ENCODE measurements around the gene DLGAP4. TPM values are rescaled to one million over a fixed set of nuclear protein-coding genes. Genes with fewer than 3 reads are reported as not detected.

DLGAP4 gene
- total and polyA plus RNA-seq, 2 experiments from 2014 or later: 14.3 to 68.1 TPM

- H3K9ac ChIP-seq: no peak overlapping the region
- H4K20me1 ChIP-seq (ENCODE audit: insufficient read depth): no peaks in the 10 kb centered on the region
- H2AFZ ChIP-seq: no peak overlapping the region
- H3K79me2 ChIP-seq (ENCODE audit: insufficient read depth): no peaks in the 10 kb centered on the region
- H3K27ac ChIP-seq: no peak overlapping the region
- in situ Hi-C loops (cut with MboI): loop anchor here (10.0 to 25.0 kb wide), 2 partner anchors 234 to 452 kb away; no protein-coding TSS in a partner anchor
- H3F3A ChIP-seq (ENCODE audit: insufficient read depth): no peaks in the 10 kb centered on the region
- H3K4me1 ChIP-seq (ENCODE audit: insufficient read depth): no peaks in the 10 kb centered on the region
- DNase-seq: peak; percentile 70
- H3K36me3 ChIP-seq (ENCODE audit: low read depth): no peaks in the 10 kb centered on the region
- H3K9me3 ChIP-seq (ENCODE audit: low read depth): no peaks in the 10 kb centered on the region
- H3K4me2 ChIP-seq (ENCODE audit: unreplicated experiment): no peak overlapping the region
- no peaks in the 10 kb centered on the region for H3K9me2 ChIP-seq (ENCODE audit: insufficient read depth)
- H3K4me3 ChIP-seq: no peak overlapping the region
- H3K27me3 ChIP-seq (replicated peaks; ENCODE audit: insufficient read depth): 0 out of 2 replicates have a peak, but pooled peaks cover 1% of the 10 kb centered on the region
- 12 to 17% methylated on average over 9 of the region's 9 CpGs for WGBS, 2 experiments (ENCODE audit: low coverage in 1 of 2, low lambda C conversion rate in 2 of 2, missing lambda C conversion rate in 2 of 2)
- TF ChIP-seq EZH2 (IDR thresholded peaks at IDR 0.05; ENCODE audit: insufficient read depth, poor library complexity, severe bottlenecking) (no peak), EZH2phosphoT487 (IDR thresholded peaks at IDR 0.05; ENCODE audit: insufficient read depth, low read depth) (no peak)
Observed at GRCh38 chr20:36439040-36439730, 133.0 kb downstream of the DLGAP4 start.

DNA sequence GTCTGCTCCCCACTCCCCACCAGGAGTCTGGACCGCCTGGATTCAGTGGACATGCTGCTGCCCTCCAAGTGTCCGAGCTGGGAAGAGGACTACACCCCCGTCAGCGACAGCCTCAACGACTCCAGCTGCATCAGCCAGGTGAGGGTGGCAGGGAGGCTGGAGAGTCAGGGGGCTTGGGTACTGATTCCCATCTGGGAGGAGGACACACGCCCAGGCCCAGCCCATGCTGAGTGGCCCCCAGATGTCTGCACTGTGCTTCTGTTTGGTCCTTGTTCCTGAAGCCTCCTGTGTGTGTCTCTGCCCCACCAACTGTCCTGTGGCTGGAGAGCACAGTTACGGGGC, 133.6 kb downstream of the DLGAP4 start:
- H3K27me3 ChIP-seq (replicated peaks; ENCODE audit: insufficient read depth): 0 out of 2 replicates have a peak, but pooled peaks cover 4% of the 10 kb centered on the region
- DNase-seq: no peak
- no peak overlapping the region for H3K9ac ChIP-seq
- no peak overlapping the region for H3K4me3 ChIP-seq
- H3K9me2 ChIP-seq (ENCODE audit: insufficient read depth): no peaks in the 10 kb centered on the region
- no peaks in the 10 kb centered on the region for H4K20me1 ChIP-seq (ENCODE audit: insufficient read depth)
- H3K36me3 ChIP-seq (ENCODE audit: low read depth): no peaks in the 10 kb centered on the region
- no peaks in the 10 kb centered on the region for H3K79me2 ChIP-seq (ENCODE audit: insufficient read depth)
- TF ChIP-seq EZH2phosphoT487 (IDR thresholded peaks at IDR 0.05; ENCODE audit: insufficient read depth, low read depth) (no peak), EZH2 (IDR thresholded peaks at IDR 0.05; ENCODE audit: insufficient read depth, poor library complexity, severe bottlenecking) (no peak)
- no peak overlapping the region for H3K4me2 ChIP-seq (ENCODE audit: unreplicated experiment)
- in situ Hi-C loops (cut with MboI): loop anchor here (10.0 to 25.0 kb wide), 2 partner anchors 235 to 452 kb away; no protein-coding TSS in a partner anchor
- no peaks in the 10 kb centered on the region for H3F3A ChIP-seq (ENCODE audit: insufficient read depth)
- no peak overlapping the region for H3K27ac ChIP-seq
- no peaks in the 10 kb centered on the region for H3K9me3 ChIP-seq (ENCODE audit: low read depth)
- H2AFZ ChIP-seq: no peak overlapping the region
- H3K4me1 ChIP-seq (ENCODE audit: insufficient read depth): no peaks in the 10 kb centered on the region
- WGBS, 2 experiments (ENCODE audit: low coverage in 1 of 2, low lambda C conversion rate in 2 of 2, missing lambda C conversion rate in 2 of 2): 16 to 18% methylated on average over 7 of the region's 7 CpGs

DNA sequence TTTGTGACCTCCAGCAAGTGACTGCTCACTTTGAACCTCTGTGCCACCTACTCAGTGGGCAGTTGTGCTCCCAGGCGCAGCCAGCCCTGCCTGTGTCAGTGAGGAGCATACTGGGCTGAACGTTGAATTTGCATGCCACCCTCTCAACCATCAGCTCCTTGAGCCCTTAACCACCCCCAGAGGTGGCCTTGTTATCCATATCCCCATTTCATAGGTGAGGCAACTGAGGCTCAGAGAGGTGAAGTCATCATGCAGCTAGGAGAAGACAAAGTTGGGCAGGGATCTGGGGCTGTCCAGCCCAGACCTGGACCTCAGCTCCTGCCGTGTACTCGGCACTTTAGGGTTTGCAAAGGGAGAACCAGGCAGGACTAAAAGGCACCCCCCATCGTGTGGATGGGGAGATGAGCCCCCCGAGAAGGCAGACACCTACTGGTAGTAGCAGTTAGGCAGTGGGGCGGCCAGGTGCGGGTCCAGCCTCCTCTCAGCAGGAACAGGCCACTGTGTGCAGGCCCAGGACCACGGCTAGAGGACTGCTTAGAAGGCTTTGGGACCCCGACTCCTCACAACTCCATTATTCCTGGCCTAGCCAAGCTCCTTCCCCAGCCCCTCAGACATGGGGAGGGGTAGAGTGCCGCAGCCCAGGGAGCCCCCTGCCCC, 134.4 kb downstream of the DLGAP4 start:
- no peaks in the 10 kb centered on the region for H3K4me1 ChIP-seq (ENCODE audit: insufficient read depth)
- H2AFZ ChIP-seq: no peak overlapping the region
- in situ Hi-C loops (cut with MboI): loop anchor here (25.0 kb wide), 1 partner anchor 453 kb away; no protein-coding TSS in a partner anchor
- H4K20me1 ChIP-seq (ENCODE audit: insufficient read depth): no peaks in the 10 kb centered on the region
- H3F3A ChIP-seq (ENCODE audit: insufficient read depth): no peaks in the 10 kb centered on the region
- no peaks in the 10 kb centered on the region for H3K9me2 ChIP-seq (ENCODE audit: insufficient read depth)
- H3K27me3 ChIP-seq (replicated peaks; ENCODE audit: insufficient read depth): 0 out of 2 replicates have a peak, but pooled peaks cover 4% of the 10 kb centered on the region
- 42 to 47% methylated on average over 10 to 11 of the region's 11 CpGs for WGBS, 2 experiments (ENCODE audit: low coverage in 1 of 2, low lambda C conversion rate in 2 of 2, missing lambda C conversion rate in 2 of 2)
- H3K27ac ChIP-seq: no peak overlapping the region
- no peak for DNase-seq
- H3K9me3 ChIP-seq (ENCODE audit: low read depth): no peaks in the 10 kb centered on the region
- no peaks in the 10 kb centered on the region for H3K36me3 ChIP-seq (ENCODE audit: low read depth)
- TF ChIP-seq EZH2 (IDR thresholded peaks at IDR 0.05; ENCODE audit: insufficient read depth, poor library complexity, severe bottlenecking) (no peak), EZH2phosphoT487 (IDR thresholded peaks at IDR 0.05; ENCODE audit: insufficient read depth, low read depth) (no peak)
- no peak overlapping the region for H3K4me3 ChIP-seq
- no peak overlapping the region for H3K9ac ChIP-seq
- no peak overlapping the region for H3K4me2 ChIP-seq (ENCODE audit: unreplicated experiment)
- H3K79me2 ChIP-seq (ENCODE audit: insufficient read depth): no peaks in the 10 kb centered on the region

DNA sequence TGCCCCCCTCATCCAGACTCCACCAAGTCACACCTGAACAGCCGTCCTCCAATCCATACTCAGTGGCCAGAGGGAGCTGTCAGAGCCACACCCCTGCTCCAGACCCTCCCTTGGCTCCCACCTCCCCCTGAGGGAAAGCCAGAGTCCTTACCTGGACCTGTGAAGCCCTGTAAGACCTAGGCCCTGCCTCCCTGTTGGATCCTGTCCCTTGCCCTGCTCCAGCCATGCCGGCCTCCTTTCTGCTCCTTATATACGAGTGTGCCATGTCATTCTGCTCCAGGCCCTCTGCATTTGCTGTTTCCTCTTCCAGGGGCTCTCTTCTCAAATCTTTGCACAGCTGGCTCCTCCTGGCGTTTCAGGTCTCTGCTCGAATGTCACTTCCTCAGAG, 134.9 kb downstream of the DLGAP4 start:
- Histone ChIP-seq H3K9me2 (ENCODE audit: insufficient read depth) (no peaks in the 10 kb centered on the region), H3K9ac (no peak overlapping the region), H2AFZ (no peak overlapping the region), H3K4me2 (ENCODE audit: unreplicated experiment) (no peak overlapping the region), H3K9me3 (ENCODE audit: low read depth) (no peaks in the 10 kb centered on the region), H3F3A (ENCODE audit: insufficient read depth) (no peaks in the 10 kb centered on the region), H4K20me1 (ENCODE audit: insufficient read depth) (no peaks in the 10 kb centered on the region), H3K36me3 (ENCODE audit: low read depth) (no peaks in the 10 kb centered on the region), H3K4me1 (ENCODE audit: insufficient read depth) (no peaks in the 10 kb centered on the region), H3K4me3 (no peak overlapping the region), H3K79me2 (ENCODE audit: insufficient read depth) (no peaks in the 10 kb centered on the region), H3K27ac (no peak overlapping the region), H3K27me3 (replicated peaks; ENCODE audit: insufficient read depth) (0 out of 2 replicates have a peak, but pooled peaks cover 4% of the 10 kb centered on the region)
- DNase-seq: no peak
- 43 to 53% methylated on average over 5 of the region's 5 CpGs for WGBS, 2 experiments (ENCODE audit: low coverage in 1 of 2, low lambda C conversion rate in 2 of 2, missing lambda C conversion rate in 2 of 2)
- in situ Hi-C loops (cut with MboI): loop anchor here (25.0 kb wide), 1 partner anchor 454 kb away; no protein-coding TSS in a partner anchor
- no peak for TF ChIP-seq EZH2 (IDR thresholded peaks at IDR 0.05; ENCODE audit: insufficient read depth, poor library complexity, severe bottlenecking)
- TF ChIP-seq EZH2phosphoT487 (IDR thresholded peaks at IDR 0.05; ENCODE audit: insufficient read depth, low read depth): no peak
